HUDEP-2 (cell line): ENCODE measurements around the gene ATAD3C.
A peak's percentile ranks its signal among the peaks of the same experiment; 100 is the strongest.

Source experiments
- DNase-seq, 76 experiments: peaks; one replicate each; lab custom pipeline; 2025; ENCODE audit not compliant: unreplicated experiment in 76 of 76; lab: John Stamatoyannopoulos, UW

The ATAD3C gene

GRCh38 chr1:1430114-1430982 is 19.1 kb upstream of the ATAD3C start:
- DNase-seq = no peak

DNA sequence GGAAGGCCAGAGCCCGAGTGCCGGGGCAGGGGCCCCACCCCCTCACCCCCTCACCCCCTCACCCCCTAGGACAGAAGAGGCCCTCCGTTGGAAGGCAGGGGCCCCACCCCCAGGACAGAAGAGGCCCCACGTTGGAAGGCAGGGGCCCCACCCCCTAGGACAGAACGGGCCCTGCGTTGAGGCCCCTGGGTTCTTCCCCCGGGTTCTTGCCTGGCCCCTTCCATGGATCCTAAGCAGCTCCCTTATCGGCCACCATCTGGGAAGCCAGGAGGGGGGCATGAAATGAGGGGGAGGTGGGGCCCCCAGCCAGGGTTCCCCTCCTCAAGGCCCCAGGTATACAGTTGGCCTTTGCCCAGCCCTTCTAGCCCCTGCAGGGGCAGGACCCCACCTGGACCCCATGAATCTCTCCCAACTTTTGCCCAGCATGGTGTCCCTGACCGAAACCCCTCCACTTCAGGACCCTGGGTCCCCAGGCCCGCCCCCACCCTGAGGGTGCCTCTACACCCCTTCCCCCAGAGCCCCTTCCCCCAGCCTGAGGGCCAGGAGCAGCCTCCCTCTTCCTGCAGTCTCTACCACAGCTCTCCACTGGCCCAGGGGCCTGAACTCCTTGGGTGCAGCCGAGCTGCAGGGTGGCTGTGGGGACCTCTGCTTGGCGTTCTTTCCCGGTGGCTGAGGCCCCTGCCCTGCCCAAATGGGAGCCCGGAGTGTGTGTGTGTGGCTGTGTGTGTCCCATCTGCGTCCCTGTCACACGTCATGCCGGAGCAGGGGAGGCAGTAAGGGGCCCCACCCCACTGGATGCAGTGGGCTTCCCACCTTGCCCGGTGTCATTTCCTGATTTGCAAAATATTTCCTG is 18.3 kb upstream of the ATAD3C start:
- no peak for DNase-seq

DNA sequence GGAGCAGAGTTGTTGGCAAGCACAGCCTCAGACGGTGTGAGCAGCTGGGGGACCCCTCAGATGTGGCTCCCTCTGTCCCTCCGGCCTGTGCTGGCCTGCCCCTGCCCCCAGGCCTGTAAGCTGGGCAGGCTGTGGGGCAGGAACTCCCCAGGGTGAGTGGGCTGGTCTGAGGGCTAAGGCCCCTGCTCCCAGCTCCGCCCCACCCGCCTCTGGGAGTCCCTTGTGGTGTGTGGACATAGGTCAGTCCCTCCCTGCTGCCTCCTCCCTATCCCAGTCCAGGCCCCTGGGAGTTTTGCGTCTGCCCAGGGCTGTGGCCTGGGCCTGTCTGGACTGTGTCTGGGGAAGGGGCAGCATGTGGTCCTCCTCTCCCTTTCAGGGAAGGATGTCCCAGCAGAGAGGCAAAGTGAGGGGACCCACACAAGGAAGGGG is 17.6 kb upstream of the ATAD3C start:
- no peak for DNase-seq

GRCh38 chr1:1432274-1432950 is 17.1 kb upstream of the ATAD3C start:
- no peak for DNase-seq

DNA sequence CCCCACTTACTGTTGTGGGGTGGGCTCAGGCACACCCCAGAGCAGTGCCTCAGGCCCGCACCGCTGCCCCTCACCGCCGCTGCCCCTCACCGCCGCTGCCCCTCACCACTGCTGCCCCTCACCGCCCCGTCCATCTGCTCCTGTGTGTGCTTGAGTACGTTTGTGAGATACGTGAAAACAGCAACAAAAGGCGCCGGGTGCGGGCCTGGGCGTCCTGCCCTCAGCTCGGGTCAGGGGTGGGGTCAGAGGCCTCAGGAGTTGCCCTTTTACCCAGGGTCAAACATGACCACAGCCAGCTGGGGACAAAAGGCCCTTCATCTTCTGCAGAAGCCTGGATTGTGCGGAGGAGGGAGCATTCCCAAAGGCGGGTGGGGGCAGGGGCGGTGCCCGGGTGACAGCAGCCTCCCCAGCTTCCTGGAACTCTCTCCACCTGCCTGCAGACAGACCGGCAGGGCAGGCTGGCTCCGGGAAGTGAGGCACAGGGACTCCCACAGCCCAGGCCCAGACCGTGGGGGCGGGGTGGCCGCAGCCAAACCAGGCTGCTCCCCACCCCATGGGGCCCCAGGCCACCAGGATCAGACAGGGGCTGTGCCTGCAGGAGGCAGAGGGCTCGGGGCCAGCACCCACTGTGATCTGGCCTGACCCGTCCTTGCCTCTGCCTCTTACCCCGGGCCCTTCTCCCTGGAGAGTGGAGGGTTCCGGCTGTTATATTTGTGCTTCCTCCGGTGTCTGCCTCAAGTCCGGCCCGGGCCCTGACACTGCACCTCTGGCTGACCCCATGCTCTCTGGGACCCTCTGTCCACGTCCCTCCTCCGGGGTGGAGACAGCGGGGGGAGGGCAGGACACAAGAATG is 16.3 kb upstream of the ATAD3C start:
- DNase-seq = peak in 9 of 76 experiments; percentile 8 to 41 (median 23)

GRCh38 chr1:1433804-1434130 is 15.7 kb upstream of the ATAD3C start:
- DNase-seq = peak in 13 of 76 experiments; percentile 3 to 44 (median 12)

GRCh38 chr1:1434131-1434823 is 15.2 kb upstream of the ATAD3C start:
- peak in 1 of 76 experiments; percentile 4 for DNase-seq

- DNase-seq = no peak
Observed at GRCh38 chr1:1434824-1435105, 14.7 kb upstream of the ATAD3C start.

DNA sequence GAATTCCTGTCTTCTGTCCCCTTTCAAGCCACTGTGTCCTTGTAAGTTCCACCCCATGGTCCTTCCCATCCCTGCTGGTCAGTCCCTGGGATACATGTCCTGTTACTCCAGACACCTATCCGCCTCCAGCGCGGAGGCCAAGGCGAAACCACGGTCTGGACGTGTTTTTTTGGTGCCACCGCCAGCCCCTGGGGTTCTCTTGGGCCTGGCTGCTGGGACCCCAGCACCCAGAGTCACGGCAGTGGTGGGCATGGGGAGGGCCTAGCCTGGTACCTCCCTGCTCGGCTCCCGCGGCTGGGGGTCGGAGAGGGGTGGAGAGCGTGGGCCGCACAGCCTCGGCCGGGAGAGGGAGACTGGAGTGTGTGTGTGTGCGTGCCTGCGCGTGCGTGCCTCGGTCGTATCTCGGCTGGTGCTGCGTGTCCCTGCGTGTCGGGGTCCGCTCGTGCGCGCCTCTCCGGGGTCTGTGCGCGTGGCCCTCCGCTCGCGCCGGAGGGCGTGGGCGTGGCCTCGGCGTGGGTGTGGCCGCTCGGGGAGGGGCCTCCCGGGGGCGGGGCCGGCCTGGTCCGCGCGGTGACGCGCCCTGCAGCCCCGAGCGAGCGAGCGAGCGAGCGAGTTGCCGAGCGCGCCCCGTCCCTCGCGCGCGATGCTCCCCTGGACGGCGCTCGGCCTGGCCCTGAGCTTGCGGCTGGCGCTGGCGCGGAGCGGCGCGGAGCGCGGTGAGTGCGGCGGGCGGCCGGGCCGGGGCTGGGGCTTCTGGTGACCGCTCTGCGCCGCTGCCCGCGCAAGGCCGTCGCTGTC is 14.2 kb upstream of the ATAD3C start, which contains the start of gene VWA1:
VWA1 (plus strand) TSS at position 585 of the 798 bp plus-strand sequence; CDS start at position 644, 59 bp downstream.
- peak in 47 of 76 experiments; percentile 8 to 61 (median 37) for DNase-seq

DNA sequence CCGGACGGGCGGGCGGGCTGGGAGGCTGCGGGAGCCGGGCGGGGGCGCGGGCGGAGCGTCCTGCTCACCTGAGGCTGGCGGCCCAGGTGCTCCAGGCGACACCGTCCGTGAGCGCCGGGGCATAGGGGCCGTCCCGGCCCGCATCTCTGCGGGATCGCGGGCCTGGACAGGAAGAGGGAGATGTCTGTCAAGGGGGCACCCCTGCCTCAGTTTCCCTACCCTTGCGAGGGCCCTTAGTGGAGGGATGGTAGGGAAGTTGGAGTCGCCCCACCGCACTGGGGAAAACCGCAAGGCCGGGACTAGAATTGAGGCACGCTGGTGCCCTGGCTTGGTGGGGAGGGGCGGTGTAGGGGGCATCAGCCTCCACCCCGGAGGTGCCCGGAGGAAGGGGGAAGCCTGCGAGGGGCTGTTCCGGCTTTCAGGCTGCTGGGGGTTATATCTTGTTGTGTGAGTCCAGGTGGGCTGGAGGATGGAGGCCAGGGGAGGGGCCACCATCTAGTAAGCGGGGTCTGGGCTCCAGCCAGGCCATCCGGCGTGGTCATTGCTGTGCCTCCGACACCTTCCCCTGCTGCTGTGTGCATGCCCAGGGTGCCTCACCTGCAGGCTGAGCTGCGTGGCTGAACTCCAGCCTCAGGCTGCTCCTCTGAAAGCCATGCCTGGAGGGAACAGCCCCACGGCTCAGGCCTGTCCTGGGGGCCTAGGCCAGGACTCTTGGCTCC is 13.4 kb upstream of the ATAD3C start:
- DNase-seq = no peak

GRCh38 chr1:1436630-1437032 is 12.9 kb upstream of the ATAD3C start:
- no peak for DNase-seq

DNA sequence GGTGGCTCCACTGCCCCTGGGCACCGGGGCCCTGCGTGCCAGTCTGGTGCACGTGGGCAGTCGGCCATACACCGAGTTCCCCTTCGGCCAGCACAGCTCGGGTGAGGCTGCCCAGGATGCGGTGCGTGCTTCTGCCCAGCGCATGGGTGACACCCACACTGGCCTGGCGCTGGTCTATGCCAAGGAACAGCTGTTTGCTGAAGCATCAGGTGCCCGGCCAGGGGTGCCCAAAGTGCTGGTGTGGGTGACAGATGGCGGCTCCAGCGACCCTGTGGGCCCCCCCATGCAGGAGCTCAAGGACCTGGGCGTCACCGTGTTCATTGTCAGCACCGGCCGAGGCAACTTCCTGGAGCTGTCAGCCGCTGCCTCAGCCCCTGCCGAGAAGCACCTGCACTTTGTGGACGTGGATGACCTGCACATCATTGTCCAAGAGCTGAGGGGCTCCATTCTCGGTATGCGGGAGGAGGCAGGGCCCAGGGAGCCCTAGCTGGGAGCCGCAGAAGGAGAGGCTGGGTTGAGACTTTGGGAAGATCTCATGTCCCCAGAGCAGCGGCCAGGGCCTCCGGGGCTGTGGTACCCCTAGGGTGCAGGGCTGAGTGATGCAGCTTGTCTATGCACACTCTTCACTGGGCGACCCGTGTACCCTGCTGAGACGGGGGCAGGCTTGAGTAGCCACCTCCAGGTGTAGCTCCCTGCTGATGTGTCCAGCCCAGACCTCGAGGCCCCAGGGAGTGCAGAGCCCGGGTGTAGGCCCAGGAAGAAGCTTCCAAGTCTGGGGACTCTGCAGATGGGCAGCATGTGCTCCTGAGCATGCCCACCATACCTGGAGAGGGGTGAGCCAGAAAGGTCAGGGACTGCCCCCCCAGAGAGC is 12.2 kb upstream of the ATAD3C start:
- no peak for DNase-seq

DNA sequence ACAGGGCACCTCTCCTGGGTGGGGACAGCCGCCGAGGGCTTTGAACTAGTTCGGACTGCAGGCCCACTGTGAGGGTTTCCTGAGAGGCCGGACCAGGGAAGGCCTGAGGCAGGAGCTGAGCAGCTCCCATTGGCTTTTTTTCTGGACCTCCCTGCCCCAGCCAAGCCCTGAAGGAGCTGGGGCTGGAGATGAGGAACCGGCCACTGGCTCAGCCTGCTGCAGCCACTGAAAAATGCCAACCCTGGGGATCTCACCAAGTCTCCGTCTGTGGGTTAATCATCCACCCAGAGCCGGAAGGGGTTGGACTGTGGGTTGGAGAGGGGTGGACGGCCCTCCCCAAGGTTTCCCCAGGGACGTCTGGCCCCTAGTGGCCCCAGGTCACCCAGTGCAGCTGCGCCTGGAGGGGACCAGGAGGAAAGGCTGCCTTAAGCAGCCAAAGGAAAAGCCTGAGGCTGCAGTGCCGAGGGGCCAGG is 11.5 kb upstream of the ATAD3C start:
- DNase-seq = no peak

DNA sequence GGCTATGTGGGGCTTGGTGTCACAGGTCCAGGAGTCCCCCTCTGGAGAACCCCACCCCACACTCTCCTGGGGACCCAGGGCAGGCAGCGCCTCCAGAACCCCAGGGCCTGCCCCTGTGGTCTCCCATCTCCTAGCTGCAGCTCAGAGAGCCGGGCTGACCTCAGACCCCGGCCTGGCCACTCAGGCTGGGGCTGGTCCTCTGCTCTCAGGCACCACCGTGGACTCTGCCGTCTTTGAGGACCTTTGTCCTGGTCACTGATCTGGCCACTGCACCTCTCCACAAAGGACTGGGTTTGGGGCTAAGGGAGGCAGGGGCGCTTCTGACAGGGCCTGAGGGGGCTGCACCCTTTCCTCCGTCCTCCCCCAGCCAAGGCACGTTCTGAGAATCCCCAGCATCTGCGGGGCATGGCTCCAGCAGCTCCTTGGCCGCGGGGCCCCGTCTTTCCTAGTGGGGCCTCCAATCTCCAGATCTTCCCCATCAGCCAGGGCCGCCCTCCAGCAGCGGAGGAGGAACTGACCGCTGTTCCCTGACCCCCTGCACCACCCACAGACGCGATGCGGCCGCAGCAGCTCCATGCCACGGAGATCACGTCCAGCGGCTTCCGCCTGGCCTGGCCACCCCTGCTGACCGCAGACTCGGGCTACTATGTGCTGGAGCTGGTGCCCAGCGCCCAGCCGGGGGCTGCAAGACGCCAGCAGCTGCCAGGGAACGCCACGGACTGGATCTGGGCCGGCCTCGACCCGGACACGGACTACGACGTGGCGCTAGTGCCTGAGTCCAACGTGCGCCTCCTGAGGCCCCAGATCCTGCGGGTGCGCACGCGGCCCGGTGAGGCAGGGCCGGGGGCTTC is 10.7 kb upstream of the ATAD3C start:
- DNase-seq = no peak

GRCh38 chr1:1439546-1440261 is 9.8 kb upstream of the ATAD3C start:
- no peak for DNase-seq
